Neural progenitor cell (in vitro differentiated cells): ENCODE data around the gene PNLDC1. TPM values are rescaled to one million over a fixed set of nuclear protein-coding genes. Genes with fewer than 3 reads are reported as not detected.

Experiments used
- DNase-seq: peaks from one replicate; pipeline ENCODE4 v3.0.0-alpha.2; 2016; ENCODE audit warnings: low spot score
- H2AFZ ChIP-seq: fragments of 200-600 bp; sonication (generic); replicated peaks from 2 replicates; pipeline ENCODE4 v1.6.1; 2016; ENCODE audit warnings: antibody characterized with exemption
- H3F3A ChIP-seq: fragments of 200-600 bp; sonication (generic); 2 replicates; pipeline ENCODE4 v1.6.1; 2016; ENCODE audit warnings: antibody characterized with exemption, low read depth
- H3K27ac ChIP-seq: fragments of 200-600 bp; sonication (generic); 2 replicates; pipeline ENCODE4 v1.5.1; 2016; ENCODE audit warnings: mild to moderate bottlenecking
- H3K27me3 ChIP-seq: fragments of 200-600 bp; sonication (generic); 2 replicates; pipeline ENCODE4 v1.6.1; 2016; ENCODE audit warnings: mild to moderate bottlenecking, moderate library complexity
- H3K36me3 ChIP-seq: fragments of 200-600 bp; sonication (generic); 2 replicates; pipeline ENCODE4 v1.5.1; 2016
- H3K4me1 ChIP-seq: fragments of 200-600 bp; sonication (generic); 2 replicates; pipeline ENCODE4 v1.6.1; 2016; ENCODE audit warnings: mixed run types
- H3K4me2 ChIP-seq: fragments of 200-600 bp; sonication (generic); 2 replicates; pipeline ENCODE4 v1.6.1; 2016
- H3K4me3 ChIP-seq: fragments of 200-600 bp; sonication (generic); 2 replicates; pipeline ENCODE4 v1.5.1; 2016
- H3K79me2 ChIP-seq: fragments of 200-600 bp; sonication (generic); 2 replicates; pipeline ENCODE4 v1.6.1; 2016; ENCODE audit warnings: low read depth
- H3K9ac ChIP-seq: fragments of 200-600 bp; sonication (generic); 2 replicates; pipeline ENCODE4 v1.6.1; 2016
- H3K9me3 ChIP-seq: fragments of 200-600 bp; sonication (generic); 2 replicates; pipeline ENCODE4 v1.5.1; 2016; ENCODE audit warnings: low read depth
- H4K20me1 ChIP-seq: fragments of 200-600 bp; sonication (generic); 2 replicates; pipeline ENCODE4 v1.6.1; 2016; ENCODE audit warnings: low read depth
- H3K27ac Mint-ChIP-seq: 3 replicates; pipeline ENCODE4 v1.8.0; 2021; ENCODE audit warnings: mixed read lengths
- H3K27me3 Mint-ChIP-seq: 2 replicates; pipeline ENCODE4 v1.8.0; 2022; ENCODE audit warnings: low read depth, mild to moderate bottlenecking, inconsistent platforms, moderate library complexity, mixed read lengths; ENCODE audit not compliant: insufficient read depth
- H3K36me3 Mint-ChIP-seq: 3 replicates; pipeline ENCODE4 v1.8.0; 2021; ENCODE audit warnings: mixed read lengths
- H3K4me1 Mint-ChIP-seq: 3 replicates; pipeline ENCODE4 v1.8.0; 2021; ENCODE audit warnings: mixed read lengths
- H3K4me3 Mint-ChIP-seq: 3 replicates; pipeline ENCODE4 v1.8.0; 2021; ENCODE audit warnings: mild to moderate bottlenecking, moderate library complexity, mixed read lengths
- H3K9me3 Mint-ChIP-seq: 3 replicates; pipeline ENCODE4 v1.8.0; 2020; ENCODE audit warnings: mixed read lengths
- CTCF ChIP-seq: fragments of 200-600 bp; sonication (generic); IDR thresholded peaks from 2 replicates; pipeline ENCODE4 v1.5.1; 2017; ENCODE audit warnings: antibody characterized with exemption, mild to moderate bottlenecking
- EZH2 ChIP-seq: fragments of 200-600 bp; sonication (generic); IDR thresholded peaks from 2 replicates; pipeline ENCODE4 v1.6.1; 2017; ENCODE audit warnings: antibody characterized with exemption, mild to moderate bottlenecking, moderate library complexity
- EZH2phosphoT487 ChIP-seq: fragments of 200-600 bp; sonication (generic); IDR thresholded peaks from 2 replicates; pipeline ENCODE4 v1.6.1; 2017; ENCODE audit warnings: antibody characterized with exemption
- total RNA-seq: library from RNA; depleted of rRNA; stranded (reverse); fragments of >200 nt; gene quantifications from 2 replicates; pipeline ENCODE4 v1.2.3, GENCODE V29; 2015; ENCODE audit warnings: low replicate concordance

Gene PNLDC1
- total RNA-seq, 1 donor from 2014 or later = not detected

GRCh38 chr6:159832946-159833345 lies 32.9 kb downstream of the PNLDC1 start:
- Histone ChIP-seq H3K9ac (no peak overlapping the region), H3F3A (no peaks in the 10 kb centered on the region), H3K9me3 (no peaks in the 10 kb centered on the region), H3K27ac (no peak overlapping the region), H3K4me3 (no peak overlapping the region), H3K4me1 (no peaks in the 10 kb centered on the region), H3K27me3 (no peaks in the 10 kb centered on the region), H3K36me3 (no peaks in the 10 kb centered on the region), H2AFZ (no peak overlapping the region), H4K20me1 (no peaks in the 10 kb centered on the region), H3K4me2 (no peak overlapping the region), H3K79me2 (no peaks in the 10 kb centered on the region)
- no peak for DNase-seq
- Mint-ChIP-seq H3K4me1 (peaks cover 10% of the 10 kb centered on the region), H3K9me3 (no peaks in the 10 kb centered on the region), H3K27me3 (peaks cover 8% of the 10 kb centered on the region), H3K4me3 (no peak overlapping the region), H3K27ac (no peak overlapping the region), H3K36me3 (no peaks in the 10 kb centered on the region)
- TF ChIP-seq EZH2phosphoT487 = no peak

DNA sequence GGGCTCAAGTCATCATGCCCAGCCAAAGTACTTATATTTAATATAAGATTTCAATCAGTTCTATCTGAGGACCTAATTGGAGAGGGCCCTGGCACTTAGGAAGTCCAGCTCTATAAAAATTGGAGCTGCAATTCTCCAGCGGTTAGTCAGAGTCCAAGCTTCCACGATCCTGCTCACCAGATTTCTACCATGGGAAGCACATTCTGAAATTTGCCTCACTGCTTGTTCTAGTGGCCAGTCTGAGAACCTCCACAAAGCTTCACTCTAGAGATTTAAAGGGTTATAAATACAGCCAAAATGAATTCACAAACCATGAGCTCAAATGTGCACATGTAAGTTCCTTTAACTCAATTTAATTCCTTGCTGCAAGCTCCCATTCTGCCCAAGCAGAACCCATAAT lies 33.5 kb downstream of the PNLDC1 start:
- Histone ChIP-seq H3K79me2 (no peaks in the 10 kb centered on the region), H3F3A (no peaks in the 10 kb centered on the region), H3K27ac (no peak overlapping the region), H3K9ac (no peak overlapping the region), H3K4me3 (no peak overlapping the region), H3K36me3 (no peaks in the 10 kb centered on the region), H2AFZ (no peak overlapping the region), H3K9me3 (no peaks in the 10 kb centered on the region), H3K4me2 (no peak overlapping the region), H3K4me1 (no peaks in the 10 kb centered on the region), H4K20me1 (no peaks in the 10 kb centered on the region), H3K27me3 (no peaks in the 10 kb centered on the region)
- Mint-ChIP-seq H3K36me3 (no peaks in the 10 kb centered on the region), H3K4me3 (no peak overlapping the region), H3K4me1 (peaks cover 10% of the 10 kb centered on the region), H3K27ac (no peak overlapping the region), H3K9me3 (no peaks in the 10 kb centered on the region), H3K27me3 (peaks cover 8% of the 10 kb centered on the region)
- DNase-seq = no peak
- TF ChIP-seq EZH2phosphoT487 (no peak), EZH2 (no peak), CTCF (no peak)

DNA sequence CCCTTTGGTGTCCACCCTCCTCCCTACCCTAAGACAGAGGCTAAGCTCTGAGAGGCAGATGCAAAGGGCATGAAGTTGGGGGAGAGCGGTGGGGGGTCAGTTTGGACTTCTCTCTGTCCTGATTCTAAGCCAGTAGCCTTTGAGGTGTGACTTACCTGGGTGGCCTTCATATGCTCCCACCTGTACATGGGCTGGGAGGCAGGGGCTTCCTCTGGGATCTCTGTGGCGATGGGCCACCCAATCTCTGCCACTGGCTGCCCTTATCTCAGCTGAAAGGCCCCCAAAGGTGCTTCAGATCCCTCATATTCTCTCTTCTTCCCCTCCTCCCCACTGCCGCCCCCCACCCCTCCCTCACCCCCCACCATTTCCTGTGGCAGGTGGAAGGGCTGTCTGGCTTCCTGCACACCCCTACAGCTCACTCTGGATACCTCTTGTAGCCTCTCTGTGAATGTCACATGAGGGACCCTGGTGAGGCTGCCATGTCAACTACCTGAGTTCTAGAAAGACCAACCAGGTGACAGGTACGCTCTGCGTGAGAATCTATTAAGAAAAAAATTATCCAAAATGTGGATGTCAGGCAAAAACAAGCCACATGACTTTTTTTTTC lies 34.0 kb downstream of the PNLDC1 start:
- Histone ChIP-seq H3K36me3 (no peaks in the 10 kb centered on the region), H3K4me1 (no peaks in the 10 kb centered on the region), H3K4me3 (no peak overlapping the region), H3K9ac (no peak overlapping the region), H2AFZ (no peak overlapping the region), H3K9me3 (no peaks in the 10 kb centered on the region), H3K27ac (no peak overlapping the region), H3K4me2 (no peak overlapping the region), H3F3A (no peaks in the 10 kb centered on the region), H4K20me1 (no peaks in the 10 kb centered on the region), H3K79me2 (no peaks in the 10 kb centered on the region), H3K27me3 (no peaks in the 10 kb centered on the region)
- Mint-ChIP-seq H3K27ac (no peak overlapping the region), H3K4me1 (peaks cover 10% of the 10 kb centered on the region), H3K4me3 (no peak overlapping the region), H3K9me3 (no peaks in the 10 kb centered on the region), H3K27me3 (peaks cover 8% of the 10 kb centered on the region), H3K36me3 (no peaks in the 10 kb centered on the region)
- DNase-seq = no peak
- TF ChIP-seq EZH2phosphoT487 (no peak), EZH2 (no peak), CTCF (no peak)

GRCh38 chr6:159836718-159837490 lies 36.8 kb downstream of the PNLDC1 start:
- Histone ChIP-seq H4K20me1 (no peaks in the 10 kb centered on the region), H3K4me2 (no peak overlapping the region), H3K79me2 (no peaks in the 10 kb centered on the region), H3K27me3 (no peaks in the 10 kb centered on the region), H3K36me3 (no peaks in the 10 kb centered on the region), H3K27ac (no peak overlapping the region), H3K4me3 (no peak overlapping the region), H3K9ac (no peak overlapping the region), H2AFZ (no peak overlapping the region), H3K4me1 (no peaks in the 10 kb centered on the region), H3F3A (no peaks in the 10 kb centered on the region), H3K9me3 (no peaks in the 10 kb centered on the region)
- Mint-ChIP-seq H3K27me3 (peaks cover 5% of the 10 kb centered on the region), H3K4me1 (no peaks in the 10 kb centered on the region), H3K9me3 (no peaks in the 10 kb centered on the region), H3K36me3 (no peaks in the 10 kb centered on the region), H3K4me3 (no peak overlapping the region), H3K27ac (no peak overlapping the region)
- TF ChIP-seq EZH2phosphoT487 (no peak), CTCF (no peak), EZH2 (no peak)
- DNase-seq = no peak
